HL-60 (cell line): ENCODE data around the gene ATG10.

ENCODE experiments used
- DNase-seq, 2 experiments: peaks; one replicate each; pipeline ENCODE4 v3.0.0-alpha.2; 2010 to 2020; ENCODE audit warnings: low read depth in 1 of 2, low spot score in 1 of 2
- H3K27ac ChIP-seq: fragments of 250-450 bp; sonication (Bioruptor Pico); replicated peaks from 2 replicates; pipeline ENCODE4 v1.5.1; 2020; ENCODE audit warnings: mild to moderate bottlenecking, moderate library complexity
- H3K27me3 ChIP-seq: fragments of 250-450 bp; sonication (Bioruptor Pico); 2 replicates; pipeline ENCODE4 v1.5.1; 2021; ENCODE audit warnings: mild to moderate bottlenecking, moderate library complexity; ENCODE audit not compliant: insufficient read depth, poor library complexity, severe bottlenecking
- H3K4me3 ChIP-seq: replicated peaks from 2 replicates; pipeline ENCODE4 v1.5.1; 2011; ENCODE audit warnings: mild to moderate bottlenecking, control low read depth, low read length; ENCODE audit not compliant: insufficient read depth
- CTCF ChIP-seq: IDR thresholded peaks from one replicate; pipeline ENCODE4 v1.5.1; 2011; ENCODE audit warnings: low read length, control low read depth, inconsistent platforms; ENCODE audit not compliant: insufficient read depth
- GABPA ChIP-seq: IDR thresholded peaks from 2 replicates; pipeline ENCODE4 v1.6.1; 2012; ENCODE audit warnings: low read depth
- POLR2AphosphoS5 ChIP-seq: IDR thresholded peaks from 2 replicates; pipeline ENCODE4 v1.6.1; 2012; ENCODE audit warnings: low read depth
- REST ChIP-seq: IDR thresholded peaks from 2 replicates; pipeline ENCODE4 v1.6.1; 2012; ENCODE audit warnings: low read depth; ENCODE audit not compliant: insufficient replicate concordance
- SPI1 ChIP-seq: IDR thresholded peaks from 2 replicates; pipeline ENCODE4 v1.6.1; 2012; ENCODE audit warnings: low read depth, mild to moderate bottlenecking, borderline replicate concordance

Gene ATG10

GRCh38 chr5:82285206-82285605 lies 313.4 kb downstream of the ATG10 start:
- no peaks in the 10 kb centered on the region for H3K27me3 ChIP-seq
- no peak for DNase-seq
- no peak for TF ChIP-seq GABPA
- no peak for TF ChIP-seq POLR2AphosphoS5
- TF ChIP-seq REST = no peak
- no peak for TF ChIP-seq CTCF
- TF ChIP-seq SPI1 = no peak
- no peak overlapping the region for H3K4me3 ChIP-seq
- H3K27ac ChIP-seq = no peak overlapping the region

- H3K4me3 ChIP-seq = no peak overlapping the region
- DNase-seq = no peak
- no peak for TF ChIP-seq SPI1
- no peak for TF ChIP-seq REST
- no peak for TF ChIP-seq GABPA
- no peak for TF ChIP-seq POLR2AphosphoS5
- TF ChIP-seq CTCF = no peak
Measured at GRCh38 chr5:82287625-82288024, 315.8 kb downstream of the ATG10 start.

DNA sequence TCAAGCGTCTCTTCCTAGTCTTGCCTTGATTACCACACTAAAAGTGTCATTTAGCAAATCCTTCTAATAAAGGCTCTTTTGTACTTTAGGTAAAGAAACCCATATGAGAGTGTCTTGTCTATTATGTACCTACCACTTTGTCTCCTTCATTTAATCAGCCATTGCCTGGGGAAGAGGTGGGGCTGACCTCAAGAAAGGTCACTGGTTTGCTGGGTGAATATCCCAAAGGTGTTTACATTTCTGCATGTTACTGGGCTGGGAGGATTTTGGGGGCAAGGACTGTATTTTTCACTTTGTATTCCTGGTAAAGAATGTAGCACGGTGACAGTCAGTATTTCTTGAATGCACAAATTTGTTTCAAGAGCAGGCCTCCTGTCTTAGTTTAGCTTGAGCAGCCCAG lies 318.2 kb downstream of the ATG10 start:
- no peak for DNase-seq
- no peak overlapping the region for H3K27ac ChIP-seq
- no peak overlapping the region for H3K4me3 ChIP-seq
- no peak for TF ChIP-seq POLR2AphosphoS5
- no peak for TF ChIP-seq REST
- TF ChIP-seq GABPA = no peak
- no peak for TF ChIP-seq CTCF
- TF ChIP-seq SPI1 = no peak
- H3K27me3 ChIP-seq = no peaks in the 10 kb centered on the region

More at GRCh38 chr5:82287625-82288024, 315.8 kb downstream of the ATG10 start:
- H3K27ac ChIP-seq = no peak overlapping the region
- no peaks in the 10 kb centered on the region for H3K27me3 ChIP-seq
